K562 (cell line): ENCODE data around the gene CNDP1. TPM values are rescaled to one million over a fixed set of nuclear protein-coding genes. Genes with fewer than 3 reads are reported as not detected.

Source experiments
- ATAC-seq: fragments of 200-7000 bp; cut with Tn5 transposase; 3 replicates; pipeline ENCODE4 v1.9.1; 2020; ENCODE audit warnings: moderate library complexity
- BruUV-seq: library from RNA; stranded (reverse); fragments of 400-500 nt; replicated peaks from 2 replicates; lab custom pipeline; 2021; lab: Mats Ljungman, UMichigan
- CTCF ChIA-PET: fragments of 300-600 bp; formaldehyde crosslinking; extraction: SDS; loops from one replicate; lab custom pipeline; 2021; ENCODE audit warnings: low intra/inter-chr PET ratio; lab: Yijun Ruan, JAX
- POLR2A ChIA-PET: fragments of 300-600, 350-650 bp; sonication (Branson Sonifier 250); formaldehyde crosslinking; extraction: SDS; loops from one replicate; lab custom pipeline; 2021; ENCODE audit warnings: antibody characterized with exemption, inconsistent platforms; lab: Yijun Ruan, JAX
- DNase-seq, 4 experiments: peaks; one replicate each; pipeline versions ENCODE4 v3.0.0 to v3.0.0-alpha.2; 2011 to 2018; ENCODE audit warnings: low spot score in 3 of 4, mixed read lengths in 3 of 4; ENCODE audit errors: extremely low read depth in 1 of 4
- FAIRE-seq: peaks from 2 replicates; lab custom pipeline; 2011; peaks lifted over from hg19 to GRCh38; lab: Jason Lieb, UNC
- H2AFZ ChIP-seq: 2 replicates; pipeline ENCODE4 v1.6.0; 2011; ENCODE audit warnings: low read depth, low read length, control low read depth, inconsistent platforms
- H3K27ac ChIP-seq: fragments of 200-600 bp; 3 replicates; pipeline ENCODE4 v1.8.0; 2011; ENCODE audit warnings: low read depth, mild to moderate bottlenecking, control low read depth, inconsistent platforms, low read length, moderate library complexity, mixed read lengths; ENCODE audit errors: extremely low read depth
- H3K27me3 ChIP-seq, 2 experiments: fragments of 300-600 bp in 1 of 2; 2 replicates in 1 of 2; 3 replicates in 1 of 2; pipeline versions ENCODE4 v1.6.0 to v1.8.0; 2011; ENCODE audit warnings: inconsistent platforms in 2 of 2, low read length in 2 of 2, mild to moderate bottlenecking in 1 of 2, mixed read lengths in 1 of 2, moderate library complexity in 1 of 2; ENCODE audit not compliant: control insufficient read depth in 2 of 2, insufficient read depth in 2 of 2
- H3K36me3 ChIP-seq: fragments of 300-600 bp; 3 replicates; pipeline ENCODE4 v1.8.0; 2011; ENCODE audit warnings: mild to moderate bottlenecking, low read length, inconsistent platforms; ENCODE audit not compliant: control insufficient read depth, insufficient read depth
- H3K4me1 ChIP-seq, 2 experiments: fragments of 200-600 bp in 1 of 2; replicated peaks in 1 of 2; 2 replicates in 1 of 2; 3 replicates in 1 of 2; pipeline versions ENCODE4 v1.5.1 to v1.8.0; 2011; ENCODE audit warnings: inconsistent platforms in 2 of 2, low read length in 2 of 2, mild to moderate bottlenecking in 1 of 2, mixed read lengths in 1 of 2, moderate library complexity in 1 of 2; ENCODE audit not compliant: control insufficient read depth in 2 of 2, insufficient read depth in 2 of 2
- H3K4me2 ChIP-seq: 2 replicates; pipeline ENCODE4 v1.6.1; 2011; ENCODE audit warnings: low read length, control low read depth, inconsistent platforms, mixed read lengths; ENCODE audit not compliant: insufficient read depth
- H3K4me3 ChIP-seq: fragments of 200-600 bp; sonication (generic), shearing (Covaris generic); 2 replicates; pipeline ENCODE4 v1.5.1; 2016; ENCODE audit warnings: control low read depth, inconsistent platforms
- H3K79me2 ChIP-seq: fragments of 200-600 bp; 3 replicates; pipeline ENCODE4 v1.8.0; 2011; ENCODE audit warnings: low read length, inconsistent platforms; ENCODE audit not compliant: control insufficient read depth, insufficient read depth
- H3K9ac ChIP-seq, 2 experiments: 2 replicates each; pipeline versions ENCODE4 v1.6.0 to v1.6.1; 2011; ENCODE audit warnings: low read depth in 2 of 2, low read length in 2 of 2, control low read depth in 1 of 2, inconsistent platforms in 1 of 2, mild to moderate bottlenecking in 1 of 2, mixed read lengths in 1 of 2; ENCODE audit not compliant: insufficient read depth in 1 of 2
- H3K9me1 ChIP-seq: one replicate; pipeline ENCODE4 v1.6.0; 2011; ENCODE audit warnings: inconsistent platforms, mild to moderate bottlenecking, low read length, moderate library complexity; ENCODE audit not compliant: control insufficient read depth, insufficient read depth
- H3K9me3 ChIP-seq: replicated peaks from 2 replicates; pipeline ENCODE4 v1.5.1; 2011; ENCODE audit warnings: low read depth, low read length, inconsistent platforms; ENCODE audit not compliant: control insufficient read depth, insufficient read depth
- H4K20me1 ChIP-seq: replicated peaks from 2 replicates; pipeline ENCODE4 v1.6.1; 2011; ENCODE audit warnings: low read length, inconsistent platforms, mixed read lengths; ENCODE audit not compliant: control insufficient read depth, insufficient read depth
- CBFB ChIP-seq: sonication (generic); formaldehyde crosslinking; IDR thresholded peaks from 2 replicates; pipeline ENCODE4 v1.4.0; 2020; ENCODE audit warnings: mild to moderate bottlenecking, missing genetic modification reagents
- DIDO1 ChIP-seq: fragments of 450-650 bp; IDR thresholded peaks from 2 replicates; pipeline ENCODE4 v1.6.1; 2016; ENCODE audit warnings: low read depth, missing biosample characterization, missing genetic modification characterization
- ELF4 ChIP-seq: fragments of 450-650 bp; formaldehyde crosslinking; IDR thresholded peaks from 2 replicates; pipeline ENCODE4 v1.4.0; 2022; ENCODE audit warnings: missing genetic modification characterization
- FOXJ2 ChIP-seq: fragments of 200-800 bp; sonication (Bioruptor generic); IDR thresholded peaks from 2 replicates; pipeline ENCODE4 v1.6.1; 2016; ENCODE audit warnings: missing genetic modification characterization, missing compliant biosample characterization
- GATAD2A ChIP-seq: fragments of 450-650 bp; IDR thresholded peaks from 2 replicates; pipeline ENCODE4 v1.6.1; 2017
- MBD1 ChIP-seq: fragments of 250-450 bp; sonication (Bioruptor Pico); IDR thresholded peaks from 2 replicates; pipeline ENCODE4 v1.8.0; 2022; ENCODE audit warnings: inconsistent platforms
- MXD1 ChIP-seq: fragments of 250-450 bp; sonication (Bioruptor Pico); IDR thresholded peaks from 2 replicates; pipeline ENCODE4 v1.8.0; 2021; ENCODE audit warnings: borderline replicate concordance, mild to moderate bottlenecking, moderate library complexity; ENCODE audit not compliant: poor library complexity, severe bottlenecking
- NCOA1 ChIP-seq: fragments of 450-650 bp; IDR thresholded peaks from 2 replicates; pipeline ENCODE4 v1.6.1; 2016; ENCODE audit warnings: low read depth
- NR0B1 ChIP-seq: fragments of 450-650 bp; IDR thresholded peaks from one replicate; pipeline ENCODE4 v1.6.1; 2018; ENCODE audit warnings: mild to moderate bottlenecking, moderate library complexity; ENCODE audit not compliant: partially characterized antibody
- NR3C1 ChIP-seq: sonication (generic); formaldehyde crosslinking; IDR thresholded peaks from 2 replicates; pipeline ENCODE4 v1.8.1; 2022; ENCODE audit warnings: missing genetic modification reagents
- PTRF ChIP-seq: fragments of 450-650 bp; IDR thresholded peaks from 2 replicates; pipeline ENCODE4 v1.6.1; 2016; ENCODE audit warnings: mild to moderate bottlenecking, missing genetic modification characterization, missing compliant biosample characterization
- SMAD4 ChIP-seq: fragments of 250-450 bp; sonication (Bioruptor Pico); conservative IDR thresholded peaks from 2 replicates; pipeline ENCODE4 v1.8.0; 2021; ENCODE audit warnings: inconsistent platforms, mild to moderate bottlenecking, moderate library complexity
- SMARCA4 ChIP-seq: fragments of 450-650 bp; IDR thresholded peaks from 2 replicates; pipeline ENCODE4 v1.6.1; 2016
- SP2 ChIP-seq: IDR thresholded peaks from 2 replicates; pipeline ENCODE4 v1.6.1; 2011; ENCODE audit warnings: mild to moderate bottlenecking, low read depth, low read length, moderate library complexity; ENCODE audit not compliant: poor library complexity, severe bottlenecking; ENCODE audit errors: extremely low read depth
- SUPT5H ChIP-seq: fragments of 450-650 bp; IDR thresholded peaks from 2 replicates; pipeline ENCODE4 v1.6.1; 2016
- XRCC3 ChIP-seq: fragments of 450-650 bp; IDR thresholded peaks from 2 replicates; pipeline ENCODE4 v1.6.1; 2017; ENCODE audit warnings: mild to moderate bottlenecking, moderate library complexity
- ZNF224 ChIP-seq: sonication (generic); formaldehyde crosslinking; IDR thresholded peaks from 2 replicates; pipeline ENCODE4 v1.8.0; 2022; ENCODE audit warnings: mild to moderate bottlenecking, missing genetic modification reagents
- ZNF347 ChIP-seq: fragments of 450-650 bp; formaldehyde crosslinking; IDR thresholded peaks from 2 replicates; pipeline ENCODE4 v1.4.0; 2020; ENCODE audit warnings: low read depth, mild to moderate bottlenecking, moderate library complexity
- ZNF695 ChIP-seq: fragments of 450-650 bp; formaldehyde crosslinking; IDR thresholded peaks from 2 replicates; pipeline ENCODE4 v1.4.0; 2020; ENCODE audit warnings: mild to moderate bottlenecking, moderate library complexity
- ZNF696 ChIP-seq: fragments of 250-450 bp; sonication (Bioruptor Pico); conservative IDR thresholded peaks from 2 replicates; pipeline ENCODE4 v1.4.0; 2020; ENCODE audit warnings: mild to moderate bottlenecking, moderate library complexity
- WGBS: fragments of 100-300 bp; shearing (Covaris generic); methylation state at CpG from one replicate; pipeline ENCODE4 v1.1.6; 2016; ENCODE audit warnings: low coverage, mixed read lengths; ENCODE audit not compliant: insufficient coverage; ENCODE audit errors: missing lambda C conversion rate; 5-methylcytosine and 5-hydroxymethylcytosine counted together
- in situ Hi-C: fragments of 300-500 bp; cut with MboI; formaldehyde crosslinking; loops from 4 replicates; pipeline ENCODE4 v1.15.0; 2018; ENCODE audit warnings: inconsistent platforms, mixed read lengths
- intact Hi-C: fragments of 100-400 bp; cut with micrococcal nuclease; formaldehyde crosslinking; loops from 2 replicates; pipeline ENCODE4 v1.14.2; 2022
- polyA plus RNA-seq, 8 experiments: library from polyadenylated mRNA; depleted of rRNA in 4 of 8; stranded (reverse) in 5 of 8; unstranded in 3 of 8; fragments of >200 nt; fragmentation: Nextera tagmentation in 2 of 8; fragmentation: Illumina TruSeq in 1 of 8; extraction: Ambion mirVana in 2 of 8; extraction: Trizol in 1 of 8; gene quantifications; 2 replicates each; pipeline versions ENCODE4 v1.2.1 to v1.2.3, GENCODE V29; 2011 to 2014; ENCODE audit warnings: inconsistent platforms in 1 of 8, missing spikeins in 1 of 8
- total RNA-seq, 7 experiments: library from RNA; depleted of rRNA in 6 of 7; stranded (reverse); fragments of >200 nt in 6 of 7; fragmentation: Illumina TruSeq in 2 of 7; extraction: Trizol in 2 of 7; gene quantifications; 2 replicates each; pipeline versions ENCODE4 v1.2.1 to v1.2.3, GENCODE V29; 2011 to 2021; ENCODE audit warnings: low replicate concordance in 1 of 7

The CNDP1 gene
- total and polyA plus RNA-seq, 9 of the 15 experiments (the other 6 are each of a cell fraction or from before 2014, with no cell fraction given) = not detected

- TF ChIP-seq ELF4 (CRISPR knock-in tag) (no peak), MXD1 (no peak), PTRF (tag) (no peak), GATAD2A (no peak), NCOA1 (no peak)
Measured at GRCh38 chr18:74589811-74590210, 55.5 kb downstream of the CNDP1 start (continued).

GRCh38 chr18:74590671-74591070, 56.4 kb downstream of the CNDP1 start:
- no peak for ATAC-seq
- H3K27me3 ChIP-seq = peaks cover 0 to 8% of the 10 kb centered on the region in 2 experiments; a peak in 4 of 5 replicates
- BruUV-seq = no TSS peak
- no peaks in the 10 kb centered on the region for H3K79me2 ChIP-seq
- no peak overlapping the region for H3K27ac ChIP-seq
- ChIA-PET CTCF (no interaction called here), POLR2A (no interaction called here)
- intact Hi-C loops (no loop called here), in situ Hi-C loops (no loop called here)
- H2AFZ ChIP-seq = no peak overlapping the region
- no peak overlapping the region for H3K4me2 ChIP-seq
- no peak for DNase-seq
- TF ChIP-seq ZNF347 (CRISPR knock-in tag) (no peak), SP2 (no peak), FOXJ2 (no peak), NR3C1 (no peak), SUPT5H (no peak), SMARCA4 (no peak), ZNF224 (CRISPR knock-in tag) (no peak), MBD1 (CRISPR knock-in tag) (no peak), NR0B1 (no peak), ZNF696 (CRISPR knock-in tag) (no peak), SMAD4 (CRISPR knock-in tag) (no peak), ZNF695 (no peak), XRCC3 (no peak), CBFB (CRISPR knock-in tag) (no peak), DIDO1 (tag) (no peak)
- H3K36me3 ChIP-seq = no peaks in the 10 kb centered on the region
- no peaks in the 10 kb centered on the region for H3K9me3 ChIP-seq
- no peak for FAIRE-seq
- H4K20me1 ChIP-seq = no peaks in the 10 kb centered on the region
- H3K4me3 ChIP-seq = no peak overlapping the region
- H3K9me1 ChIP-seq = no peaks in the 10 kb centered on the region
- 8% methylated on average over 1 of the region's 1 CpG for WGBS
- no peak overlapping the region for H3K9ac ChIP-seq
- H3K4me1 ChIP-seq = no peaks in the 10 kb centered on the region
